Hypothalamus (tissue), 51 donors: ENCODE results near the gene UBE2E2.

ENCODE experiments used
- DNase-seq, 51 donors: peaks; one replicate each; lab custom pipeline; 2025; lab: John Stamatoyannopoulos, UW

Gene UBE2E2

GRCh38 chr3:23495507-23495906 is 292.4 kb downstream of the UBE2E2 start:
- DNase-seq, result no peak

GRCh38 chr3:23496165-23496564 is 293.0 kb downstream of the UBE2E2 start:
- DNase-seq, result no peak

- no peak for DNase-seq
Measured at GRCh38 chr3:23497156-23497555, 294.0 kb downstream of the UBE2E2 start.

GRCh38 chr3:23501201-23501802 is 298.2 kb downstream of the UBE2E2 start:
- DNase-seq, result no peak

GRCh38 chr3:23508464-23508863 is 305.3 kb downstream of the UBE2E2 start:
- DNase-seq, result no peak

- DNase-seq, result no peak
Measured at GRCh38 chr3:23518441-23518840, 315.3 kb downstream of the UBE2E2 start.

GRCh38 chr3:23519314-23520208 is 316.4 kb downstream of the UBE2E2 start:
- no peak for DNase-seq

GRCh38 chr3:23527326-23527725 is 324.2 kb downstream of the UBE2E2 start:
- no peak for DNase-seq

- no peak for DNase-seq
Measured at GRCh38 chr3:23533596-23533995, 330.5 kb downstream of the UBE2E2 start.

GRCh38 chr3:23533996-23534395 is 330.9 kb downstream of the UBE2E2 start:
- DNase-seq, result no peak

GRCh38 chr3:23537101-23537551 is 334.0 kb downstream of the UBE2E2 start:
- DNase-seq, result peak in 4 of 51 donors; percentile 2 to 29 (median 3)

GRCh38 chr3:23539185-23539584 is 336.1 kb downstream of the UBE2E2 start:
- no peak for DNase-seq

- DNase-seq, result no peak
Measured at GRCh38 chr3:23540600-23540999, 337.5 kb downstream of the UBE2E2 start.

GRCh38 chr3:23542079-23542478 is 339.0 kb downstream of the UBE2E2 start:
- no peak for DNase-seq

GRCh38 chr3:23546181-23546580 is 343.1 kb downstream of the UBE2E2 start:
- no peak for DNase-seq

- no peak for DNase-seq
Measured at GRCh38 chr3:23547905-23548650, 345.0 kb downstream of the UBE2E2 start.

GRCh38 chr3:23548706-23549105 is 345.6 kb downstream of the UBE2E2 start:
- DNase-seq, result no peak

GRCh38 chr3:23549148-23549910 is 346.2 kb downstream of the UBE2E2 start:
- no peak for DNase-seq

- DNase-seq, result no peak
Measured at GRCh38 chr3:23550402-23550801, 347.3 kb downstream of the UBE2E2 start.

- DNase-seq, result no peak
Measured at GRCh38 chr3:23552506-23552905, 349.4 kb downstream of the UBE2E2 start.

GRCh38 chr3:23553353-23553752 is 350.2 kb downstream of the UBE2E2 start:
- no peak for DNase-seq
